GM18502 (cell line): Measurements from ENCODE around the gene SNORC.

Experiments used
- ATAC-seq: cut with Tn5 transposase; IDR thresholded peaks from one replicate; pipeline ENCODE4 v1.9.1; 2021; ENCODE audit warnings: mild to moderate bottlenecking; ENCODE audit not compliant: unreplicated experiment, poor library complexity

Gene SNORC

DNA sequence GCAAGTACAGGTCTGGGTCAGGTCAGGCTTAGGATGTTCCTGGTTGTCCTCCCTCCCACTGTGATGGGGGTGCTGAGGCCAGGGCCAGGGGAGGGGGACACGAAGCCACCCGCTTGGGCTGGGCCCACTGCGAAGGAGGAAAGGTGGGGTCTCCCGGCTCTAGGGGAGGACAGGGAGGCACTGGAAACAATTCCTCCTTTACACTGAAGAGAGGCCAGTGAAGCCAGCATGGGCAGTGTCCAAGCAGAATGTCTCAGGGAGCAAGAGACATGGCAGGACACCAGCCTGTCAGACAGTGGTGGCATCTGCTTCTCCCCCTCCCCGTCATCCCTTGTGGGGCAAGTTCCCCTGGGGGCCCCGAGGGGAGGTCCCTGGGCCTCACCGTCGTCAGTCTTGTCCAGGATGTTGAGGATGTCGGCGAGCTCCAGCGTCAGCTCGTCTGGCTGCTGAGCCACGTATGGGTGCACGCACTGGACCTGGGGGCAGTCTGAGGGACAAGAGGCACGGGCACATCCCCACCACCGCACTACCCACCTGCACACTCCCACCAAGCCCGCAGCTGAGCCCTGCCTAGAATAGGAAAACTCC is 10.8 kb downstream of the SNORC start:
- ATAC-seq, result no peak

DNA sequence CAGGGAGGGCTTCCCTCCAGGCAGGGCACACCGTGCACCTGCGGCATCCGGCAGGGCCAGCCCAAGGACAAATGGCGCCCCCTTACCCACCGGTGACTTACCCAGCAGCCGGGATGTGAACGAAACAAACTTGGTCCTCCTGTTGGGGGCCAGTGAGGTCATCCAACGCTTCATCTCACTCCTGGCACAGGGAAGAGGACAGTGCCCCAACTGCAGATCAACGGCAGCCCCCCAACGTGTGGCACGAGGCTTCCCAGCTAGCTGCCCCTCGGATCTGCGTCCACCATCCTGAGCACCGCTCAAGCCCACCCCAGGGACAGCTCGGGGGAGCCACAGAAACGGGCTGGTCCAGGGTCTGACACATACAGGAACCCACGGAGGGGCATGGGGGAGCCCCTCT is 12.0 kb downstream of the SNORC start:
- no peak for ATAC-seq

DNA sequence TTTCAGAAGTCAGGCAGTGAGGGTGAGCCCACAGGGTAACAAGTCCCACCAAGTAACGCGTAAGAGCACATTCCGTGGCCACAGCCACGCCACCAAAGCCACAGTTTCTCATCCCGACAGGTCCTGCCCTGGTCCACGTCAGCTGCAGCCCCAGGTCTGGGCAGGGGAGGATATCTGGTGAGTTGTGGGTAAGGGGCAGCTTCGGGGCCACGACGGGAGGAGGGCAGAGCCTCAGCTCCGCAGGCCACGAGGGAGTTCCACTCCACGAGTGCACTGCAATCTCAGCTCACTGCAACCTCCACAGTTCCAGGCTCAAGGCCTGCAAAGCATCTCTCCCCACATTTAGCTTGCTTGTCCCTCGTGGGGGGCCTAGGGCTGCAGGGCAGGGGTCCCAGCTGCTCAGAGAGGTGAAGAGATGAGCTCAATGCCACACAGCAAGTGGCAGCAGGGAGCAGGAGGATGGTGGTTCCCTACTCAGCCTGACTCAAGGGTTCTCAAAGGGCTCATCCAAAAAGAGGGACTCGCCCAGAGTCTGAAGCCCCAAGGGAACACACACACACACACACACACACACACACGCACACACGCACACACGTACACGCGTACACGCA is 12.5 kb downstream of the SNORC start:
- no peak for ATAC-seq

DNA sequence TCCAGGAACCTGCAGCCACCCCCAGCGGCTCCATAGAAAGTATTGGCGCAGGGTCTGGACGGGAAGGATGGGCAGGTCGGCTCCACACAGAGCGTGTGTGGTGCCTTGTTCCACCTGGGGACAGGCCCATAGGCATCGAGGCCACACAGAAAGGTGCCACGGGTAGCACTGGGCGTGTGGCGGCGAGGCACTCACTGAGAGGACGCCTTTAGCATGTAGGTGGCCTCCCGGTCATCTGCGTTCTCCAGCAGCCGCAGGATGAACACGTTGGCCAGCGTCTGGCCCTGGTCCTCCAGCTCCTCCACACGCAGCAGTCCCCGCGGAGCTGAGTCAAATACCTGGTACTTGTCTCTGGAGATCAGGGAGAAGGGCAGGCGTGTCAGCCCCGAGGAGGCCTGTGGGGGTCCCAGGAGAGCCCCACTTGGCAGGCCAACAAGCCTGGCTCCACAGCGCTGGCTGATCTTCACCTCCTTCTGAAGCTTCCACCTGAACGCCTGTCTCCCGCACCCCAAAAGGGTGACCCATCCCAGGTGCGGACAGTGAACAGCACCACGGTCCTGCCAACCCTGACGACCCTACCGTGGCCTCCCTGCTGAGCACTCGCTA is 13.2 kb downstream of the SNORC start:
- ATAC-seq, result no peak

DNA sequence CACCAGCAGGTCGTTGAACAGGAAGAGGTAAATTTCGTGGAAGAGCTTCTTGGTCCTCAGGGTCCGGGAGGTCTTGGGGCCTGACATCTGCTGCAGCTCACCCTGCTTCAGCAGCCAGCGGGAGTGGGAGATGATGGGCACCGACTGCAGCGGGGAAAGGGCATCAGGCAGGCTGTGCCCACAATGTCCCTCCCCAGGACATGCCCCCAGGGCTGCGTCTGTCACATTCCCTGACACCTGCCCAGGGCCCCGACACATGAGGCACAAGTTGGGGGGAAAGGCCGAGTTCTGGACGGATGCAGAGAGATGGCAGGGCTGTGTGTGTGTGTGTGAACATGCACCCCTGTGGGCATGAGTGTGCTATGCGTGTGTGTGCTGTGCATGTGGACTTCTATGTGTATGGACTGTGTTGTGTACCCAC is 13.9 kb downstream of the SNORC start:
- ATAC-seq, result no peak

DNA sequence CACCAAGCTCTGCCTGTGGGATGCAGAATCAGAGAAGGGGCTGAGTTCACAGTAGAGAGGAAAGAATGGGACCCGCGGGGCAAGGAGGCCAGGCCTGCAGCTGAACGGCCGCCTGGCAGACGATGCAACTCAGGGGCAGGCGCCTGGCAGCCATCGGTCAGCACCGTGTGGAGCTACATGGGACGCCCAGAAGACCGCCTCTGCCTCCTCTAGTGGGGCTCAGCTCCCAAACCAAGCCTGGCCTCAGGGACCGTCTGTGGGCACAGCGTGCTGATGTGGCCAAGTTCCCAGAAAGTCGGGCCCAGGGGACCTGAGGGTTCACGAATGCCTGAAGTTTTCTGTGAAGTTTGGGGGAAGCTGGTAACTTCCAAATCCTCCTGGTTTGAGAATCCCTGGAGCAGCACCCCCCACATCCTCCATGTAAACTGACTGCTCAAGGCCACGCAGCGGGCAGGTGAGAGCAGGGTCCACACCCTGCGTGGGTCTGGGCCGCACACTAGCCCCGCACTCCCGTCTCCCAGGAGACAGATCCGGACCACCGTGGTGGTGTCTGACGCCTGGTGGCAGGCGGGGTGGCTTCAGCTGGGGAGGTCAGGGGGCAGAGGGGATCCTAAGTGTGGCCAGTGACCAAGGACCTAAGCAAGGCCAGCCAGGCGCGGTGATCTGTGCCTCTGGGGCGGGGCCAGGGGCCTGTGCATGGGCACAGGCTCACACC is 14.6 kb downstream of the SNORC start:
- ATAC-seq, result no peak

DNA sequence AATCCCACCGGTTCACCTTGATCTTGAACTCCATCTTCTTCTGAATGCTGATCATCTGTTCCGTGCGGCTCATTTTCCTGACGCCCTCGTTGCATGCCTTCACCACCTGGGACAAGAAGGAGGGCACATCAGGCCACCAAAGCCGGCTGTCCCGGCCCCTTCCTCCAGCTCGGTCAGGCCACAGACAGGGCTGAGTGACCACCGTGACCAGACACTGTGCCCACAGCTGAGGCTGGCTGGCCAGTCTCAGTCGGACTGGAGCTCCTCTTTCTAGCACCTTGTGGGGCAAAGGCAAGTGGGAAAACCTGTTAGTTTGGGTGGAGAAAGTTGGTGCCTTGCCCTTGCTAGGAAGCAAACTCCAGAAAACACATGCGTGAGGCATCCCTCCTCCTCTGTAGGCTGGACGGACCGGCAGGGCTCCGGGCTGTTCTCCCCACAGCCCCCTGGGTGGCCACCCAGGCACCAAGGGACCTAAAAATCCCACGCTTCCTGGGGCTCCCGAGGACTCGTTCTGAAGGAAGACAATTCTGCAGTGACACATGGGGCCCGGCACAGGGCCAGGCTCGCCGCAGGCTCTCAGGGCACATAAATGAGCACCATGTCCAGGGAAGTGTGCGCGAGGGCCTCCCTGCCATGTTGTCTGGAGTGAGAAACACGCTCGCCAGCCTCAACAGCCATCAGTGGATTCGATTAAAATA is 15.3 kb downstream of the SNORC start:
- ATAC-seq, result no peak

DNA sequence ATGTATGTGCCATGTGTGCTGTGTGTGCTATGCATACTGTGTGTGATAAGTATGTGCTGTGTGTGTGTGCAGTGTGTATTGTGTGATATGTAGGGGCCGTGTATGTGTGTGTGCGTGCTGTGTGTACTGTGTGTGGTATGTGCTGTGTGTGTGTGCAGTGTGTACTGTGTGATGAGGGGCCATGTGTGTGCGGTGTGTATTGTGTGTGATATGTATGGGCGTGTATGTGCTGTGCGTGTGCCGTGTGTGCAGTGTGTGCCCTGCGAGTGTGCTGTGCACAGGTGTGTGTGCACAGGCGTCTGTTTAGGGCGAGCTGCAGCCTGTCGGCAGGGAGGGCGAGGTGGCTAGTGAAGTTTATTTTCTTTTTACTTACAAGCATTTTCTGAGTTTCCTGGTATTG is 16.1 kb downstream of the SNORC start:
- no peak for ATAC-seq

DNA sequence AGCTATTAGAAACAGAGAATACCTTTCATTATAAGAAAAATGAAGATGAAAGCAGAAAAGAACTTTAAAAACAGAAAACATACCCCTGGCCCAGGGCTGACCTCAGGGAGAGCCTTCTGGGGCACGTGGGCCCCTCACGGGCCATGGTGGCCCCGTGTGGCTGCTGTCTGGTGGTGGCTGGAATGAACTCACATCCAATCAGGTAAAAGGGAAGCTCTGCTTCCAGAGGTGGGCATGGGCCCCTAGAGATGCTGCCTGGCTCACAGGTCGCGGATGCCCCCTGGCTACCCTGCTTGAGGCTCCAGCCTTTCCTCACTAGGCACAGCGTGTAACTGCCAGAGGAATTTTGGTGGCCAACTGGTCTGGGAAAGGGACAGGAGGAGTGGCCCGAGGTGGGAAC is 16.6 kb downstream of the SNORC start:
- ATAC-seq, result no peak

DNA sequence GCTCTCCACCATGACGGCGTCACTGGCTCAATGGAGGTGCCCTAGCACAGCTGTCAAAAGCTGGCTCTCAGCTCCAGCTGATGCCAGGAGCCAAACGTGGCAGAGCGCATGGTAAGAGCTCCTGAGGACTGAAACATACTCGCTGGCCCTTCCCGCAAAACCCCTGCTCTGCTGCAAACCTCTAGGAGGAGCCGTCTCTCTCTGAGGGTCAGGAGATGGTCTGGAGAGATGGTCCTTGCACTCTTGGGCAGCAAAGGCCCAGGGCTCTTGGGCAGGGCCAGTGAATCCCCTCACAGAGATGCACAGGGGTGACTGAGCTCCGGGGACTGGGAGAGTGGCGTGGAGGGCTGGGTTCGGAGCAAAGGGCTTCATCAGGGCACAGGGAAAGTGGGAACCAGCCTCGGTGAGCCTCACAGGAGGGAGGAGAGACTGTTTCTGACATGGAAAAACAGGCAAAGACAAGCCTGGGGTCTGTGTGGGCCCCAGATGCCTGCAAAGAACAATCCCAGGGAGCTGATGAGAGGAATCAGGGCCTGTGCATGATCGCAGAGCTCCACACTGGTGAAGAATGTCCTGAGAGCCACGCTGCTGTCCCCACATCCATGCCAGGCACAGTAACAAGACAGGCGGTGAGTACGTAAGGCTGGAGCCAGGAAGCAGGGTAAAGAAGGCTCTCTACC is 17.2 kb downstream of the SNORC start:
- no peak for ATAC-seq

DNA sequence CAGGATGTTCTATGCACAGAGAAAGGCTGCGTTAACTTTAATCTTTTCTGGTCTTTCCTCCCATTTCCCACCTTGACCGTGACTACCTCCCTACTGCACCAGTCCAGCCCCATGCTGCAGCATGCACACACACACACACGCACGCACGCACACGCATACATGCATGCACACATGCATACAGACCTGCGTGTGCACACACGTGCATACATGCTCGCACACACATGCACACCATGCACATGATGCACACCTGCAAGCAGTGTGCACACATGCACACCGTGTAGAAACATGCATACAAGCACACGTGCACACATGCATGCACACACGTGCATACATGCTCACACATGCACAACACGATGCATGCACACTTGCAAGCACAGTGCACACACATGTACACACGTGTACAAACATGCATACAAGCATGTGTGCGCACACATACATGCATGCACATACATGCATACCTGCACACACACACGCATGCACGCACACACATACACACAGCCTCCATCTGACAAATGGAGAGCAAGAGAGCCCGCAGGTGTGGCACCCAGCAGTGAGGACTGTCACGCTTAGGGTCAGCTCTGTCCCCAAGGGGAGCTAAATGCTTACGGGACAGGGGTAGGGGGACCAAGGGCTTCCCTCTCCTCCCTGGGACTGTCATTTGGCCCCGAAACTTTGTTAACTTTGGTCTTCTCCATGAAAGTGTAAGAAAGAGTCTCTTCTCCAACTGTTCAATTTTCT is 18.2 kb downstream of the SNORC start:
- ATAC-seq, result no peak

DNA sequence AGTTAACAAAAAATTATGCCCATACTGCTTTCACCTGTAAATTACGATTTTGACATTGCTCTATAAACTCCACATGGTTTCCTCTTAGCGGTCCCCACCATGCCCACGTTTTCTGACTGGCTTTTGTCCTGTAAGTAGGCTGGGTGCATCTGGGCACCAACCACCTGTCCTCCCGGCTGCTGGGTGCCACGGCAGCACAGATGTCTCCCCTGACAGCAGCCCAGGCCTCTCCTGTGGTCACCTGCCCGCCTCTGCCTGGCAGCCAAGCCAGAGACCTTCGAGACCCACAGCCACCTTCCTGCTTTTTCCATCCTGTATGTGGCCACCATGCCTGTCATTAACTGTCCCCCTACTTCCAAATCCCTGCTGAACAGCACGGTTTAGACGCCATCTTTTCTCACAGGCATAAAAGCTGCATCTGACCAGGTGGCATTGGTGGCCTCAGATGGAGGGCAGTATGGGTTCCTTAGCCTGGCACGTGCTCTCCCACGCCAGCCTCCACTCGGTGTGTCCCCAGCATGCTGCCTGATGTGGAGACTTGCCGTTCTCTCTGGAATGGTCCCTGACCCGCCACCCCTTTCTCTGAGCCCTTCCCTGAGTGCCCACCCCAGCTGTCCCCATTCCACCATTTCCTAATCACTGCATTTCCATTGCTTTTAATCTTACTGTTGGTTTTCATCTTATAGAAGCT is 18.9 kb downstream of the SNORC start:
- no peak for ATAC-seq

DNA sequence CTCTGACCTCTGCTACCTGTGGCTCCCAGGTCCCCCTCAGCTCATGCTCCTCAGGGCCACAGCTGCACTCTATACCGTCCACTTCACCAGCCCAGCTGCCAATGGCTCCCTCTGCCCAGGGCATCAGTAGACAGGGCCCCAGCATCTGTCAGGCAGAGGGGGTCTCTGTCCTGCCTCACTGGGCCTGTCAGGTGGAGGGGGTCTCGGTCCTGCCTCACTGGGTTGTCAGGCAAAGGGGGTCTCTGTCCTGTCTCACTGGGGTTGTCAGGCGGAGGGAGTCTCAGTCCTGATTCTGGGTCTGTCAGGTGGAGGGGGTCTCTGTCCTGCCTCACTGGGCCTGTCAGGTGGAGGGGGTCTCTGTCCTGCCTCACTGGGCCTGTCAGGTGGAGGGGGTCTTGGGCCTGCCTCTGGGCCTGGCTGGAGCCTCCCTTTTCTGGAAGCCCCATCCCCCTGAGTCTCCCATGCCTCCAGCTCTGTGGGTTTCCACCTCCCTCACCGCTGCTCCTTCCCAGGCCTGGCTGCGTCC is 19.9 kb downstream of the SNORC start:
- ATAC-seq, result no peak

DNA sequence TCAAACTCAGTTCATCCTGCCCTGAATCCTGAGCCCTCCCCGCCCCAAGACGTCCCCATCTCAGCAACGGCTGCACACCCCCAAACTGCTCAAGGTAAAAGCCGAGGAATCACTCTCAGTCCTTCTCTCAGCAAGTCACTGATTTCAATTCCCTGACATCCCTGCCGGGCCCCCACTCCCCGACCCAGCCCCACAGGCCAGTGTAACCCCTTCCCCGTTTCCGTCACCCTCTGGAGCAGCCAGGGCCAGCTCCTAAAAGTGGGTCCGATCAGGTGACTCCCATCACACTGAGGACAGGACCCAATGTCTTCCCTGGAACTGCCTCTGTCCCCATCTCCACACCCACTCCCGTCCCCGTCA is 20.5 kb downstream of the SNORC start:
- no peak for ATAC-seq

DNA sequence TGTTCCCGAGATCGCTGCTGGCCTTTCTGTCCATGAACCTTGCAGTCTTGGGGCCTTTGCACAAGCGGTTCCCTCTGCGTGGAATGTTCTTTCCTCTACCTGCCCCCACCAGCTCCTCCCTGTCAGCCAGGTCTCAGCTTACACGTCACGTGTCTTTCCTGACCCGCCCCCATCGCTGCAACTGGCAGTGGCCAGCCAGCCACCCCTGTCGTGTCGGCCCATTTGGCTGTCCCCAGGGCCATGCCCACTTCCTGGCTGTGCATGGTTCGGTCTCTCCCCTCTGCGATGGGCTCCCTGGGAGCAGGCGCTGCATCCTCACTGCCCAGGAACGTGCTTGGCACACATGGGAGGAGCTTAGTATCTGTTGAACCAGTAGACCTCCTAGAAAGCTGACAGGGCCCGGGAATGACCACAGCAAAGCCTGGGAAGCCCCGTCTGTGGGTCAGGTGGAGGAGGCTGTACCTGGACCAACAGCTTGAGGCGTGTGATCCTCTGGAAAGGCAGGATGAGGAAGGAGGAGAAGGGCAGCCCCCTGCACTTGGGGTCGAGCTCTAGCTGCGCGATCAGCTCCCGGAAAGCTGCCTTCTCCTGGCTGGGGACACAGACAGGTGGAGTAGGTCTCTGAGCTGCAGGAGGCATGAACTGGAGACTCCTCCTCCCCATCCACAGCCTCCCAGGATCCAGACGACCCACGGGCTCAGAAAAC is 21.0 kb downstream of the SNORC start:
- ATAC-seq, result no peak

DNA sequence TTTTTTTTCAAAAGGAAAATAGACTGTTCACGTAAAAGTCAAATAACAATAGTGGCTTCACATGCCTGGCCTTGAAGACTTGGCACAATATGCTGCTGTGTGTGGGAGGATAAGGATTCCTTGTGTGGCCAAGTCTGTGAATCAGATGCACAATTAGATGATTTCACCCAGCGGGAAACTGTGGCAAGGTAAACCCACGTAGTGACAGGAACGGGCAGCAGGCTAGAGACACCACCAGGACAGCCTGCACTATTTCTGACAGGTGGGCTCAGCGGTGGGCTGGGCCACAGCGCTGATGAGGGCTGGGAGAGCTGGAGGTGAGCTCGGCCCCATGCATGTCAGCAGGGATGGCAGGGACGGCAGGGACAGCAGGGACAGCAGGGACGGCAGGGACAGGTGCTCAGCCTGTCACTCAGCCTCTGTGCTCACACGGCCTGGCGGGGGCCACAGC is 21.6 kb downstream of the SNORC start:
- no peak for ATAC-seq

DNA sequence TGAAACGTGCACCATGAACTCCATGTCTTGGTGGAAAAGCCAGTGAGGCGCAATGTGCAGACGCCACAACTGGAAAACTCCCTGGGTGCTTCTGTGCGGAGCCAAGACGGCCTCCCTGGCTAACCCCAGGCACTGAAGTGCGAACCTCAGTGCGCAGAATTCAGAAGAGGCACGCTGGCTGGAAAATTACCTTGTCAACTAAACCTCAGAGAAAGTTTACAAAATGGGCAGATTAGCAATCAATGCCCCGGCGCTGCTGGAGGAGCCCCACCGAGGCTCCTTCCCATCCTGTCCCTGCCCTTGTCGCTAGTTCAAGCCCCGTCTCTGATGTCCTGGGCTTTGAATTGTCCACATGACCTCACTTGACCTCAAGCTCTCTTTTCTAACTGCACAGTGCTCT is 22.2 kb downstream of the SNORC start:
- ATAC-seq, result no peak

DNA sequence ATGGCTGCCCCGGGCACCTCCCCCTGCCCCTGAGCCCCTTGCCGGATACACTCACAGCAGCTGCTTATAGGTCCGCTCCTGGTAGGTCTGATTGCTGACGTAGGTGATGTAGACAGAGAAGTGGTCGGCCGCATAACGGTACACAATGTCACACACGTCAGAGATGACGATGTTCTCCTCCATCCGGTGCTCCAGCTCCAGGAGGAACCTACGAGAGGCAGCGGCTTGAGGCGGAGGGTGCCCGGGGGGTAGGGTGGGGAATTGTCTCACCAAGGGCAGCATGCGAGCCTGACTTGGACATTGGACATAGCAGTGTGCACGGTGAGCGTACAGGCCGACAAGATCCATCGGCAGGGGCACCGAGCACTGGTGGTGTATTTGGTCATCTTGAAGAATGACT is 22.8 kb downstream of the SNORC start:
- ATAC-seq, result no peak
